D341Med (cell line): Measurements from ENCODE around the gene TRIM15.
"Not testable (repeated sequence)": the region's sequence is repeated elsewhere in the genome, so short reads cannot be mapped to it uniquely, and the experiment has no call there.

Source experiments
- DNase-seq: peaks from one replicate; pipeline ENCODE4 v3.0.0; 2012; ENCODE audit warnings: low spot score

Gene TRIM15

DNA sequence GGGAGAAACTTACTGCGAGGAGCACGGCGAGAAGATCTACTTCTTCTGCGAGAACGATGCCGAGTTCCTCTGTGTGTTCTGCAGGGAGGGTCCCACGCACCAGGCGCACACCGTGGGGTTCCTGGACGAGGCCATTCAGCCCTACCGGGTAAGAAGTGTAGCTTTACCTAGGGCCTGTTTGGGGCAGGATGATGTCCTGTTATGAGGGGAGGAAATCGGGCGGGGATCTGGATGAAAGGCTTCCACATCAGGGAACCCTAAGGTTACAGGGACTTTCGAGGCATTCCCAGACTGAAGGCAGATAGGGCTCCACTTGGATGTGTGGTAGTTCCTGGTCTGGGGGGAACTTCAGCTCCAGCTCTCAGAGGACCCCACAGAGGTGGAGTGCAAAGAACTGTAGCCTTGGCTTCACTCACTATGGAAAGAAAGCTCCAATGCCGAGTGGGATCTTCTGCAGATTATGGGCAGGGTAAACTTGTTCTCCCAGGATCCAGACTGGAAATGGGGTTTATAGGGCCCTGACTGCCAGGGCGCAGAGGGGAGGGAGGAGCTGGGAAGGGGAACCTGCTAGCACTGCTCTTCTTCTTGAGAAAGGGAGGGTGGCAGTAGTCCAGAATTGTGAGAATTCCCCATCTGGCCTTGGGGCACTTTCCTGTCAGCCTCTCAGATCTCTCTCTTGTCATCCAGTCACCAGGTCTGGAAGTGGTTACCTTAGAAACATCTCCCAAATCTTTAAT is 740 bp downstream of the TRIM15 start:
- DNase-seq = no peak

DNA sequence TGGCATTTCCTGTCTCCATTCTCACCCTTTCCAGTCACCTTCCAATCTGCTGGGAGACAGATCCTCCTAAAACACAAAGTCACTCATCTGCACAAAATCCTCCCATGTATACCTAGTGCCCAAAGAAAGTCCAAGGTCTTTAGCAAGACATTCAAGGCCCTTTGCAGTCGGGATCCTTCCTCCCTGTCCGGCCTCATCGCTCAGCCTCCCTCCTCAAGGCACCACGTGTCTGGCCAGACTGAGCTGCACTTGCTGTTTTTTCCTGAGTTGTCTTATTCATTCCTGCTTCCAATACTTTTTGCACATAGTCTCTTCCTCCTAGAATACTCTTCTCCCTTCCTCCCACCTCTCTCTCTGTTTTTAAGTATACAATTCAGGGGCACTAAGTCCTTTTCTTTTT is 1.4 kb downstream of the TRIM15 start:
- no peak for DNase-seq

DNA sequence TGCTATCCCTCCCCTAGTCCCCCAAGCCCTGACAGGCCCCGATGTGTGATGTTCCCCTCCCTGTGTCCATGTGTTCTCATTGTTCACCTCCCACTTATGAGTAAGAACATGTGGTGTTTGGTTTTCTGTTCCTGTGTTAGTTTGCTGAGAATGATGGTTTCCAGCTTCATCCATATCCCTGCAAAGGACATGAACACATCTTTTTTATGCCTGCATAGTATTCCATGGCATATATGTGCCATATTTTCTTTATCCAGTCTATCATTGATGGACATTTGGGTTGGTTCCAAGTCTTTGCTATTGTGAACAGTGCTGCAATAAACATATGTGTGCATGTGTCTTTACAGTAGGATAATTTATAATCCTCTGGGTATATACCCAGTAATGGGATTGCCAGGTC is 1.9 kb downstream of the TRIM15 start:
- not testable (repeated sequence) for DNase-seq

DNA sequence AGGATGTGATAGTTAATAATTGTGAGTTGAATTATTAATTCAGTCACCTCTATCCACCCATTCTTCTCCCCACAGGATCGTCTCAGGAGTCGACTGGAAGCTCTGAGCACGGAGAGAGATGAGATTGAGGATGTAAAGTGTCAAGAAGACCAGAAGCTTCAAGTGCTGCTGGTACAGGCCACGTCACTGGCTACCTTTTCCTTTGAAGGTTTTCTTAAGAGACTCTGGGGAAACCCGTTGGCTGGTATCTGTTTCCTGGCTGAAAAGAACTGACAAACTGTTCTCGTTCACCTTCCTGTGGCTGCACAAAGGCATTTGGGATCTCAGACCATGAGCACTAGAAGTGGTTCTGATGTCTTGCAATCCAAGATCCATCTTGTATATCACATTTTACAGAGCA is 3.8 kb downstream of the TRIM15 start:
- DNase-seq = no peak

DNA sequence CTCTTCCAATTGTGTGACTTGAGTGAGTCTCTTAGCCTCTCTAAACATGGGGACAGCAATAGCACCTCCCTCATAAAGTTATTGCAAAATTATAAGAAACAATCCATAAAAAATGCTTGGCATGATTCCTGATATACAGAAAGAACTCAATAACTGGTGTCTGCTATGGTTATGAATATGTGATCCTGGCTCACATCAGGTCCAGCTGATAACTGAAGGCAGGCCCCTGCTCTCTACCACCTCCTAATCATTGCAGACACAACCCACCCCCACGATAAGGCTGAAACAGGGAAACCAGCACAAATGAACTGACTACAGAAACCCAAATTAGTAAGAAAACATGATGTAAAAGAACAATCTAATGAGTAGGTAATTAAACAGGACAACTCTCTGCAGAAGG is 5.4 kb downstream of the TRIM15 start:
- no peak for DNase-seq

DNA sequence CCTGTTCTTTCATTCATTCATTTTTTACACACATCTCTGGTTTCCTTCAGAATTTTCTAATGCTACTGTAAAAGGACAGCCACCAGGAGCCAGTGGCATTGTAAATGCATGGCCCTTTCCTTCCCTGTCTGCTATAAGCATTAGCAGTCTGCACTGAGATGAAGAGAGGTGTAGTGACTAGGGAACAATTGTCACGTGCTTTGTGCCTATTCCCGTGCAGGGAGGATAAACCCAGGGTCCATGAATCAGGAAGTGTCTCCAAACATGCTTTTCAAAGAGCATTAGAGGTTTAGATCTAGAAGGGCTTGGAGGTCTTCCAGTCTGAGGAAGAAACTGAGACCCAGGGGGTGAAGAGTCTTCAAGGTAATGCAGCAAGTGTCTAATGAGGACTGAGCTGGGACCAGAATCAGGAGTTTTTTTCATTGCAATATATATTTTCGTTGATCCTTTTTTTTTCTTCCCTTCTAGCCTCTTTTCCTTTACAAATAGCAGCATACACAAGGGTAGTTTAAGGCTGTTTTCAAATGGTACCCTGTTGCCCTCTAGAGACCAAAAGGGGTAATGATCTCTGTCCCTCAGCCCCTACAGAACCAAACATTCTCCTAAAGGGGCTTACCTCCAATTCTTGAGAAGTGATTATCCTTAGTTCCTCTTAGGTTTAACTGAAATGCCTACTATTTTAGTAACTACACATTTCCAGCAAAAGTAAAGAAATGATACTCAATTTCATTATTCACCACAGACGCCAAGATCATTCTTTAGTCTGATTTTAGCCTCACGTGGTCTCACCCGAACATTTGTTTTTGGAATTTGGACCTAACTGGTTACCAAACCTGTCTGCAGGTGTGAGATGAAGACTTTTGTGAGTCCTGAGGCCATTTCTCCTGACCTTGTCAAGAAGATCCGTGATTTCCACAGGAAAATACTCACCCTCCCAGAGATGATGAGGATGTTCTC is 6.6 kb downstream of the TRIM15 start:
- peak; percentile 62 for DNase-seq

DNA sequence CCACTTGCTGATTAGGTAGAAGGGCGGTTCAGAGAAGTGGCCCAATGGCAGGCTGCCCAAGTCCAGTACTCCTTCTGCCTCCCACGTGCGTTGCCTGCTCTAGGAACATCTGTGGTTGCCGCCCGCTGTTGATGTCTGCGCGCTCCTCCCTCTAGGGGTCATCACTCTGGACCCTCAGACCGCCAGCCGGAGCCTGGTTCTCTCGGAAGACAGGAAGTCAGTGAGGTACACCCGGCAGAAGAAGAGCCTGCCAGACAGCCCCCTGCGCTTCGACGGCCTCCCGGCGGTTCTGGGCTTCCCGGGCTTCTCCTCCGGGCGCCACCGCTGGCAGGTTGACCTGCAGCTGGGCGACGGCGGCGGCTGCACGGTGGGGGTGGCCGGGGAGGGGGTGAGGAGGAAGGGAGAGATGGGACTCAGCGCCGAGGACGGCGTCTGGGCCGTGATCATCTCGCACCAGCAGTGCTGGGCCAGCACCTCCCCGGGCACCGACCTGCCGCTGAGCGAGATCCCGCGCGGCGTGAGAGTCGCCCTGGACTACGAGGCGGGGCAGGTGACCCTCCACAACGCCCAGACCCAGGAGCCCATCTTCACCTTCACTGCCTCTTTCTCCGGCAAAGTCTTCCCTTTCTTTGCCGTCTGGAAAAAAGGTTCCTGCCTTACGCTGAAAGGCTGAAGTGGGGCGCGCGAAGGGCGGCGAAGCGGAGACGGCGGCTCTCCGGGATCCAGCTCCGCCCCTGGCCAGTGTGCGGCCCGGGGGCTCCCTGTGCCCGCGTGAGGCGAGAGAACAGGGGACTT is 8.5 kb downstream of the TRIM15 start:
- no peak for DNase-seq

DNA sequence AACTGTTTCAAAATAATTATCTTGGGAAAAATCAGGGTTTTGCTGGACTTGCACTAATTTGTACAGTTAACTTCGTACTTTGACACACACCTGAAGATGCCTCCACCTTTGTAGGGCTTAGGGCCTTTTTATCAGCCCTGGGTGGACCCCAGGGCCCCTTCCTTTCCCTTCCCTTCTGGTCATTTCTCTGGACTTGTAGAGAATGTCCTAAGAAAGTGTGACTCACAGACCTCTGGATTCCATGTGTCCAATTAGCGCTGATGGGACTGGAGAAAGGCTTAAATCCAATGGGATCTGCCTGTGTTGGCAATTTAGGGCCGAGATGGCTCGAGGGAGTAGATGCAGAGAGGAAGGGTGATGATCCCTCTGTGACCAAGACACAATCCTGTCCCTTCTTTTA is 9.3 kb downstream of the TRIM15 start:
- no peak for DNase-seq

DNA sequence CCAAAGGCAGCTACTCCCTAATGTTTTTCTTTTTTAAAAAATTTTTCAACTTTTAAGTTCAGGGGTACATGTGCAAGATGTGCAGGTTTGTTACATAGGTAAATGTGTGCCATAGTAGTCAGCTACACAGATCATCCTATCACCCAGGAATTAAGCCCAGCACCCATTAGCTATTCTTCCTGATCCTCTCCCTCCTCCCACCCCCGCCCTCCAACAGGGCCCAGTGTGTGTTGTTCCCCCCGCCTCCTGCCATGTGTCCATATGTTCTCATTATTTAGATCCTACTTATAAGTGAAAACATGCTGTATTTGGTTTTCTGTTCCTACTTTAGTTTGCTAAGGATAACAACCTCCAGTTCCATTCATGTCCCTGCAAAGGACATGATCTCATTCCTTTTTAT is 12.4 kb downstream of the TRIM15 start:
- DNase-seq = peak; percentile 57

DNA sequence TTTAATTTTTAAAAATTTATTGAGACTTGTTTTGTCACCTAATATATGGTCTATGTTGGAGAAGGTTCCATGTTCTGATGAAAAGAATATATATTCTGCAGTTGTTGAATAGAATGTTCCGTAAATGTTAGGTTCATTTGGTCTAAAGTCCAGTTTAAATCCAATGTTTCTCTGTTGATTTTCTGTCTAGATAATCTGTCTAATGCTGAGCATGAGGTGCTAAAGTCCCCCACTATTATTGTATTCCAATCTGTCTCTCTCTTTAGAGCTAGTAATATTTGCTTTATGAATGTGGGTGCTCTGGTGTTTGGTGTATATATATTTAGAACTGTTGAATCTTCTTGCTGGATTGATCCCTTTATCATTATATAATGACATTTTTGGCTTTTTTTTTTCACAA is 15.5 kb downstream of the TRIM15 start:
- no peak for DNase-seq

DNA sequence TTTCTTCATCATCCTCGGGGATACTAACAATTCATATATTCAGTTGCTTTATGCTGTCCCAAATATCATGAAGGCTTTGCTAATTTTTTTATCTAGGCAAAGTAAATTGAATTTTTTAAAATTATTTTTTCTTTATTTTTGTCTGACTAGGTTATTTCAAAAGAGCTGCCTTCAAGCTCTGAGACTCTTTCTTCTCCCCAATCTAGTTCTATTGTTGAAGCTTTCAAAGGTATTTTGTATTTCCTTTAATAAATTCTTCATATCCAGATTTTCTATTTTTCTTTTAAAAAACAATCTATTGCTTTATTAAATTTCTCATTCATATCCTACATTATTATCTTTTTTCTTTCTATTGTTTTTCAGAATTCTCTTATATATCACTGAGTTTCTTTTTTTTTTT is 16.8 kb downstream of the TRIM15 start:
- DNase-seq = no peak

DNA sequence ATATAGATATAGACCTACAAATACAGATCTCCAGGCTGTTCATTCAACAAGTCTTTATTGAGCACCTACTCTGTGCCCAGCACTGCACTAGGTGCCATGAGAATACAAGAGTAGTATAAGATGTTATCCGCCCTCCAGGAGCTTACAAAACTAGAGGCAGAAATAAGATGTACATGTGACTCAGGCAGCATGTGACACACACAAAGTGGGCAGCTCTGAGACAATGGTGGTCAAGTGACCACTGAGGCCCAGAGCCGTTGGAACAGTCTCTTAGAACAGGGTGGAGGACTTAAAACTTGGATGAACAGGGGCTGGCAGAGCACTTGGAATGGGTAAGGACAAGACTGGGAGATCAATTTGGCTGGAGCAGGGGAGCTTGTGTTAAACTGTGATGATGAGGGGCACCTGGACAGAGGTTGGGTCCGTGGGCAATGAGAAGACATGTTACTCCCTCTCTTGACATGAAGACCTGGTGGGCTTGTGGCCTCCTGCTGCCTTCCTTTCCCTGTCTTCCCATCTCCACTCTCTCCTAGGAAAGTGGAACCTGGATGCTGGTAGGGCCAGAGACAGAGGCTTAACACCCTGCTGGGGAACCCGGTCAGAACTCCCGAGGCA is 21.2 kb downstream of the TRIM15 start:
- no peak for DNase-seq

DNA sequence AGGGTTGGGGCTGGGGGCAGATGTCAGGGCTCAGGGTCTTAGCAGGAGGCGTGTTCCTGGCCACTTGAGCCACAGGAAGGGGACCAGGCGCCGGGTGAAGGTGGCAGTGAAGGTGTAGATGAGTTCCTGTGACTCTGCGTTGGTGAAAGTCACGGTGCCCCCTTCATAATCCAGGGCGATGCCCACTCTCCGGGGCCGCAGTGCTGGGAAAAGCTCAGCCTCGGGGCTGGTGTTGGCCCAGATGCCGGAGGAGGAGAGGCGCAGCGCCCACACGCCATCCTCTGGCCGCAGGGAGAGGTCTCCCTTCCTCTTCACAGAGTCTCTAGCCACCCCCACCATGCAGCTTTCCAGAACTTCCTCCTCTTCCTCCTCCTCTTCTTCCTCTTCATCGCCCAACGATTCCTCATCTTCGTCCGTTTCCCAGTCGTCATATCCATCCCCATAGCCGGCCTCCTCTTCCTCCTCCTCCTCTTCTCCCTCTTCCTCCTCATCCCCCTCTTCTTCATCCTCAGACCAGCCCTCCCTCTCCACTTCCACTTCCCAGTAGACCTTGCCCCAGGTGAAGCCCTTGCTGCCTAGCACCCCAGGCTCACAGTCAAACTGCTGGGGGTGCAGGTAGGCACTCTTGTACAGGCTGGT is 22.6 kb downstream of the TRIM15 start:
- no peak for DNase-seq

DNA sequence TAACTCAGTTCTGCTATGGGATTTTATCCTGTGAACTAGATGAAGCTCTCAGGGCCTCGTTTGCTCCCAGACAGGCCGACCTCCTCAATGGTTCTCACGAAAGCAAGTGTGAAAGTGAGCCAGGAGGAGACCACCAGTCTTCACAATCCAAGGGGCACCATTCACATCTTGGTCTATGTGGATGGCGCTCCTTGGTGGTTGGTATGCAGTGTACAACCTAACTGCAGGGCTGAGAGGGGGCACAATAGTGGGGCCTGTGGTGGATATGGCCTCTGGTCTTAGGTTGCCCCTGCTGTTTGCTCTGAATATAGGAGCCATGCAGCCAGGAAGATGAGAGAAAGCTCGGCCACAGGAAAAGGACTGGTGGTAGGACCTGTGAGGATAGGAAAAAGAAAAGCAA is 25.2 kb downstream of the TRIM15 start:
- no peak for DNase-seq

DNA sequence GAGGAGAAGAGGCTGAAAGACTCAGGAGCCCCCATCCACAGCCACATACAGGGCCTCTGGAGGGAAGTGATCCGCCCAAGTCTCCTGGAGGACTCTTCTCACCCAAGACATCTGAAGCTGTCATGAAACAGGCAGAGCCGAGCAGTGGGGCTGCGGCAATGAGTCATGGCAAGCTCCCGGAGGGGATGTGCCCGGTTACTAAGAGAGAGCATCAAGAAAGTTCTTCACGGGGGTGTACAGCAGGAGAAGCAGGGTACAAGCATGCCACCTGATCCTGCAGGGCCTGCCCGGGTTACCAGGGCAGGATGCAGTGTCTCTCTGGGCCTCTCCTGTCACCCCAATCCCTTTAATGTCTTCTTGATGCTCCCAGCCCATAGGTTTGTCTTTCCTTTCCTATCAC is 28.7 kb downstream of the TRIM15 start:
- DNase-seq = no peak

DNA sequence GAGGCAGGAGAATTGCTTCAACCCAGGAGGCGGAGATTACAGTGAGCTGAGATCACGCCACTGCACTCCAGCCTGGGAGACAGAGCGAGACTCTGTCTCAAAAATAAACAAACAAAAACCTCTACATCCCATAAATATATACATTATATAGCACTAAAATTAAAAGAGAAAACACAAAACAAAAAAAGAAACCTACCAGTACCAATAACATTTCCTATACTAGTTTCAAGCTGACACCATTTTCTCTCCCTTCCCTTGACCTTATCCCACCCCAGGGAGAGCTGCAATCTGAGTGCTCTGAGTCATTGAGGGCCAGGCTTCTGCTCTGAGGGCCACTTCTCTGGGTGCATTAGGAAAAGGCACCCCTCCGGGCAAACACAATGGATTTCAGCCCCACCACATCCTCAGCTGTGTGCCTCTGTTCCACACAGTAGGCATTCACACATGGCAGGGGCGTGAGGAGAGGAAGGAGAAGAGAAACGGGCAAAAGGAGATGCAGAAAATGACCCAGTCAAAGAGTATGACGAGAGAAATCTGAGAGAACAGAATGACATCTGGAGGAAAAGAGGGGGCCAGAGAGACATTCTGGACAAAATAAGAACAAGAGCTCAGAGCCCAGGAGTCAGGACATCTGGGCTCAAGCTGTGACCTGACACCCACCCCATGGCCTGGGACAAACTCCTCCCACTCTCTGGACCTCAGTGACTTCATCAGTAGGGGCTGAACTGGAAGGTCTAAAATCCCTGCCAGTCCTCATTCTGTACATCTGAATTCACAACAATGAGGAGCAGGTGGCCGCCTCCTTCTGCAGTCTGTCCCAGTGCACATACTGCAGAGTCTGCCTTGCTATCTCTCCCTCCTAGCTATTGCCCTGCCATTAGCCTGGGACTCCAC is 31.7 kb downstream of the TRIM15 start:
- DNase-seq = no peak

DNA sequence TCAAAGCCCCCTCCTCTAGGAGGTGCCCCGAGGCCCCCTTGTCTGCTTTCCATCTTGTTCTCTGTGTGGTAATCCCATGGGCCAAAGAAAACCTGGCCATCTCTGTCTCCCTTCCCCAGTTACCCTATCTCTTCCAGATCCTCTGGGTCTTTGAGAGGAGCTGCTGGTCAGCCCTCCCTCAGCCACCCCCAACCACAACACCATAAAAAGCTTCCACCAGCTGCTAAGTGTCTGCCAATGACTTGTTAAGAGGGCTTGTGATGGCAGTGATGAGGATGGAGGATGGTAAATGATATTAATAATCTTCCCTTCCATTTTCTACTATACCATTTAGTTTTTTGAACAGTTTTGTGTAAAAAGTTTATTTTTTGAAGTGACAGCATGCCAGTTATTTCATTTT is 32.6 kb downstream of the TRIM15 start:
- no peak for DNase-seq

DNA sequence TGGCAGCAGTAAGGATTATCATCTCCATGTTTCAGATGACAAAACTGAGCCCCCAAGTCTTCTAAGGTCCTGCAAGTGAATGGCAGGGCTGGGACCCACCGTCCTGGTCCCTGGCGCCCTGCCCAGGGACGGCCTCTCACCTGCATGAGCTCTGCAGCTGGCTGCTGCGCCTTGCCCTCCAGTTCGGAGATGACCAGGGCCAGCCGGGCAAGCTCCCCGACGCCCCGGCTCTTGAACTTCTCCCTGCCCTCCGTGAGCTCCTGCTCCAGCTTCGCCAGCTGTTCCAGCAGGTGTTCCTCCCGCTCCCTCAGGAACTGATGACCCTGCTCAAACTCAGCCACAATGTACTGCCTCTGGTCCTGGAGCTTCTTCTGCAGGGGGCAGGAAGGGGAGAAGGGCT is 33.0 kb downstream of the TRIM15 start:
- no peak for DNase-seq

DNA sequence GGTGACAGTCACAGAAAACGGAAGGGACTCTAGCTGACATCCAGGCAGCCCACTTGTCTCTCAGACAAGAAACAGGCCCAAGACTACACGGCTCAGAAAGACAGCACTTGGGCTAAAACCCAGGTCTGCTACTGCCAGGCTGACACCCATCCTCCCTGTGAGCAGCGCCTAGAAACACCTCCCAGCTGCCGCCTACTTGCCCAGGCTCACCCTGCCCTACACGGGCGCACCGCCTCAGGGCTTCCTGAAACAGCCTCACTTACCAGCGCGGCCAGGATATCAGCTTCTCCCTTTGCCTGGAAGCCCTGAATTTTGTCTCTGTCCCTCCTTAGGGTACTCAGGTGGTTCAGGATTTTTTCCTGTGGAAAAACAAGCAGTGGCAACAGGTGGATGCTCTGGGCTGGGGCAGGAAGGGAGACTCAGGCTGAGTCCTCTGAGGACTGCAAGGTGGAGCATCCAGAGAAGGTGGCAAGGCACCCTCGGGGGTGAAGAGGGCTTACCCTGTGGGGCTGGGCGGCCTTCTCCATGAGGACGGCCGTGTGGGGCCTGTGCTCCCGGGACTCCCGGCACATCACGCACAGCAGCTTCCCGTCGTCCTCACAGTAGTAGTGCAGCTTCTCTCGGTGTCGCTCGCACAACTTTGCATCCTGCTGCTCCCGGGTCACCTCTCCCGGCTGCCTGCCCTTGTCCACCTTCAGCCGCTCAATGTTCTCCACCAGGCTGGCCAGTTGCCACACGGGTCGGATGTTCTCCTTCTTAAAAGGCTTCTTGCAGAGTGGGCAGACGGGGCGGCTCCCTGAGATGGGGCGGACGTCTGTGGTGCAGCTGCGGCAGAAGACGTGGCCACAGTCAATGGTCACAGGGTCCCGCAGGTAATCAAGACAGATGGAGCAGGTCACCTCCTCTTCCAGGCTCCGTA is 35.1 kb downstream of the TRIM15 start:
- DNase-seq = no peak
